Stomach (tissue), 4 donors: ENCODE data around the gene GP5.

Experiments used
- EP300 ChIP-seq: sonication (generic); formaldehyde crosslinking; IDR thresholded peaks from one replicate; pipeline ENCODE4 v1.6.1; 2017; ENCODE audit warnings: antibody characterized with exemption
- POLR2A ChIP-seq, 4 donors: fragments of 450-650 bp; IDR thresholded peaks; one replicate each; pipeline ENCODE4 v1.6.1; 2016; ENCODE audit warnings: antibody characterized with exemption in 4 of 4, control low read depth in 2 of 4, mild to moderate bottlenecking in 1 of 4, moderate library complexity in 1 of 4
- POLR2AphosphoS5 ChIP-seq, 3 donors: sonication (generic); formaldehyde crosslinking; IDR thresholded peaks; one replicate each; pipeline ENCODE4 v1.6.1; 2016; ENCODE audit warnings: antibody characterized with exemption in 3 of 3
- TF ChIP-seq, protein P1 (sequence below), 7 experiments: fragments of 450-650 bp in 4 of 7; fragments of 200-600 bp in 3 of 7; sonication (generic) in 3 of 7; IDR thresholded peaks; one replicate each; pipeline ENCODE4 v1.5.1; 2016 to 2019; ENCODE audit warnings: antibody characterized with exemption in 7 of 7, control low read depth in 2 of 7, mild to moderate bottlenecking in 1 of 7

DNA sequence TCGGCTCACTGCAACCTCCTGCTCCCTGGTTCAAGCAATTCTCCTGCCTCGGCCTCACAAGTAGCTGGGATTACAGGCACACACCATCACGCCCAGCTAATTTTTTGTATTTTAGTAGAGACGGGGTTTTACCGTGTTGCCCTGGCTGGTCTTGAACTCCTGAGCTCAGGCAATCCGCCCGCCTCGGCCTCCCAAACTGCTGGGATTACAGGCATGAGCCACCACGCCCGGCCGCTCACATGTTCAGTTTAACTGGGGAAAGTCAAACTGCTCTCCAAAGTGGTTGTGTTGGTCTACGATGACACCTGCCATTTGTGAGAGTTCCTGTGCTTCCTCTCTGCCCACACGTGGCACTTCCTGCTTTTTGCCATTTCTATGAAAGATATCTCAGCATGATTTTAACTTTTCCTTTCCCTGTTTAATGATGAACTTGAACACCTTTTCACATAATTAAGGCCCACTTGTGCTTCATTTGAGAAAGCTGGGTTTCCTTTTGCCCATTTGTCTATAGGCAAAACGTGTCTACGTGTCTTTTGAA is 877 bp upstream of the GP5 start:
- TF ChIP-seq, protein P1, sequence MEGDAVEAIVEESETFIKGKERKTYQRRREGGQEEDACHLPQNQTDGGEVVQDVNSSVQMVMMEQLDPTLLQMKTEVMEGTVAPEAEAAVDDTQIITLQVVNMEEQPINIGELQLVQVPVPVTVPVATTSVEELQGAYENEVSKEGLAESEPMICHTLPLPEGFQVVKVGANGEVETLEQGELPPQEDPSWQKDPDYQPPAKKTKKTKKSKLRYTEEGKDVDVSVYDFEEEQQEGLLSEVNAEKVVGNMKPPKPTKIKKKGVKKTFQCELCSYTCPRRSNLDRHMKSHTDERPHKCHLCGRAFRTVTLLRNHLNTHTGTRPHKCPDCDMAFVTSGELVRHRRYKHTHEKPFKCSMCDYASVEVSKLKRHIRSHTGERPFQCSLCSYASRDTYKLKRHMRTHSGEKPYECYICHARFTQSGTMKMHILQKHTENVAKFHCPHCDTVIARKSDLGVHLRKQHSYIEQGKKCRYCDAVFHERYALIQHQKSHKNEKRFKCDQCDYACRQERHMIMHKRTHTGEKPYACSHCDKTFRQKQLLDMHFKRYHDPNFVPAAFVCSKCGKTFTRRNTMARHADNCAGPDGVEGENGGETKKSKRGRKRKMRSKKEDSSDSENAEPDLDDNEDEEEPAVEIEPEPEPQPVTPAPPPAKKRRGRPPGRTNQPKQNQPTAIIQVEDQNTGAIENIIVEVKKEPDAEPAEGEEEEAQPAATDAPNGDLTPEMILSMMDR (IDR thresholded peaks at IDR 0.05): no peak
- no peak for TF ChIP-seq POLR2A (IDR thresholded peaks at IDR 0.05)
- no peak for TF ChIP-seq POLR2AphosphoS5 (IDR thresholded peaks at IDR 0.05)
- TF ChIP-seq EP300: no peak
